ENCODE measurements around the gene MYB.

Gene MYB

GRCh38 chr6:135215563-135215962 is 34.5 kb downstream of the MYB start:
- no peak for DNase-seq (ENCODE audit: insufficient read length, low spot score)

GRCh38 chr6:135217663-135218062 is 36.6 kb downstream of the MYB start:
- FAIRE-seq = no peak
- no peak for DNase-seq (ENCODE audit: insufficient read length, low spot score)

More at GRCh38 chr6:135215563-135215962, 34.5 kb downstream of the MYB start:
- no peak for FAIRE-seq

- FAIRE-seq (no peak), DNase-seq (ENCODE audit: insufficient read length, low spot score) (no peak)
These were observed 38.2 kb downstream of the MYB start for GRCh38 chr6:135219346-135219745.

- DNase-seq (ENCODE audit: insufficient read length, low spot score) (no peak), FAIRE-seq (no peak)
These were observed 39.9 kb downstream of the MYB start for GRCh38 chr6:135221042-135221441.

GRCh38 chr6:135221505-135221904 is 40.4 kb downstream of the MYB start:
- FAIRE-seq = no peak
- no peak for DNase-seq (ENCODE audit: insufficient read length, low spot score)

GRCh38 chr6:135222623-135223022 is 41.5 kb downstream of the MYB start:
- no peak for FAIRE-seq
- no peak for DNase-seq (ENCODE audit: insufficient read length, low spot score)

GRCh38 chr6:135224037-135224647 is 43.0 kb downstream of the MYB start:
- FAIRE-seq (no peak), DNase-seq (ENCODE audit: insufficient read length, low spot score) (no peak)

GRCh38 chr6:135225911-135226310 is 44.8 kb downstream of the MYB start:
- DNase-seq (ENCODE audit: insufficient read length, low spot score) (no peak), FAIRE-seq (no peak)

- DNase-seq (ENCODE audit: insufficient read length, low spot score) (no peak), FAIRE-seq (no peak)
These were observed 45.4 kb downstream of the MYB start for GRCh38 chr6:135226537-135226936.

- DNase-seq (ENCODE audit: insufficient read length, low spot score) (no peak), FAIRE-seq (no peak)
These were observed 46.2 kb downstream of the MYB start for GRCh38 chr6:135227349-135227748.

GRCh38 chr6:135227758-135228157 is 46.6 kb downstream of the MYB start:
- no peak for DNase-seq (ENCODE audit: insufficient read length, low spot score)
- no peak for FAIRE-seq

GRCh38 chr6:135228486-135228885 is 47.4 kb downstream of the MYB start:
- DNase-seq (ENCODE audit: insufficient read length, low spot score) = no peak
- FAIRE-seq = no peak

GRCh38 chr6:135229996-135230395 is 48.9 kb downstream of the MYB start:
- no peak for FAIRE-seq

GRCh38 chr6:135230711-135231468 is 49.8 kb downstream of the MYB start:
- no peak for FAIRE-seq
- DNase-seq (ENCODE audit: insufficient read length, low spot score) = no peak

More at GRCh38 chr6:135229996-135230395, 48.9 kb downstream of the MYB start:
- DNase-seq (ENCODE audit: insufficient read length, low spot score) = no peak

GRCh38 chr6:135231469-135231844 is 50.3 kb downstream of the MYB start:
- DNase-seq (ENCODE audit: insufficient read length, low spot score) (no peak), FAIRE-seq (no peak)

- no peak for DNase-seq (ENCODE audit: insufficient read length, low spot score)
These were observed 52.8 kb downstream of the MYB start for GRCh38 chr6:135233686-135234491.

GRCh38 chr6:135234492-135234780 is 53.3 kb downstream of the MYB start:
- FAIRE-seq = no peak
- no peak for DNase-seq (ENCODE audit: insufficient read length, low spot score)

More at GRCh38 chr6:135233686-135234491, 52.8 kb downstream of the MYB start:
- FAIRE-seq = no peak

GRCh38 chr6:135235716-135236115 is 54.6 kb downstream of the MYB start:
- DNase-seq (ENCODE audit: insufficient read length, low spot score) (no peak), FAIRE-seq (no peak)

GRCh38 chr6:135236319-135236718 is 55.2 kb downstream of the MYB start:
- DNase-seq (ENCODE audit: insufficient read length, low spot score) (no peak), FAIRE-seq (no peak)

- FAIRE-seq (no peak), DNase-seq (ENCODE audit: insufficient read length, low spot score) (no peak)
These were observed 55.6 kb downstream of the MYB start for GRCh38 chr6:135236732-135237131.

- DNase-seq (ENCODE audit: insufficient read length, low spot score) = no peak
- no peak for FAIRE-seq
These were observed 59.6 kb downstream of the MYB start for GRCh38 chr6:135240711-135241110.
